ENCODE results near the gene GNG7.

- TF ChIP-seq POLR2A (IDR thresholded peaks at IDR 0.05; ENCODE audit: low read depth, low read length) (no peak), POLR2AphosphoS5 (IDR thresholded peaks at IDR 0.05; ENCODE audit: low read depth, low read length) (no peak), TAF1 (IDR thresholded peaks at IDR 0.05; ENCODE audit: borderline replicate concordance, low read depth, low read length) (no peak)
These were observed 189.7 kb downstream of the GNG7 start for GRCh38 chr19:2512523-2513431.
